Esophagus squamous epithelium (tissue), 5 donors: ENCODE results near the gene CNTN4. TPM values are rescaled to one million over a fixed set of nuclear protein-coding genes. Genes with fewer than 3 reads are reported as not detected.

Experiments used
- DNase-seq: peaks from one replicate; lab custom pipeline; 2025; lab: John Stamatoyannopoulos, UW
- H3K27ac ChIP-seq, 4 donors: fragments of 200-600 bp; sonication (generic); one replicate each; pipeline ENCODE4 v1.5.1; 2016 to 2019; ENCODE audit warnings: mild to moderate bottlenecking in 1 of 4
- H3K27me3 ChIP-seq, 4 donors: fragments of 200-600 bp; sonication (generic); 1 replicate in 3 of 4; 2 replicates in 1 of 4; pipeline versions ENCODE4 v1.5.1 to v1.6.0; 2017 to 2021; ENCODE audit warnings: antibody characterized with exemption in 1 of 4
- H3K36me3 ChIP-seq, 3 donors: fragments of 200-600 bp; sonication (generic); one replicate each; pipeline ENCODE4 v1.5.1; 2016 to 2019
- H3K4me1 ChIP-seq, 3 donors: fragments of 200-600 bp; sonication (generic); one replicate each; pipeline ENCODE4 v1.5.1; 2017 to 2019
- H3K4me3 ChIP-seq, 4 donors: fragments of 200-600 bp; sonication (generic); 1 replicate in 3 of 4; 2 replicates in 1 of 4; pipeline ENCODE4 v1.5.1; 2016 to 2019; ENCODE audit warnings: mild to moderate bottlenecking in 2 of 4, moderate library complexity in 1 of 4
- H3K9me3 ChIP-seq, 3 donors: fragments of 200-600 bp; sonication (generic); one replicate each; pipeline ENCODE4 v1.5.1; 2016 to 2019
- POLR2A ChIP-seq, 4 donors: fragments of 450-650 bp; IDR thresholded peaks; one replicate each; pipeline ENCODE4 v1.6.1; 2017; ENCODE audit warnings: antibody characterized with exemption in 4 of 4, mild to moderate bottlenecking in 4 of 4, moderate library complexity in 3 of 4
- WGBS, 2 donors: methylation state at CpG; one replicate each; pipeline ENCODE4 v1.1.5; 2018; 5-methylcytosine and 5-hydroxymethylcytosine counted together
- intact Hi-C: fragments of 100-400 bp; cut with DNase I; formaldehyde crosslinking; loops from one replicate; pipeline ENCODE4 v1.15.0; 2022
- total RNA-seq, 4 donors: library from RNA; depleted of rRNA; stranded (reverse); fragments of >200 nt; gene quantifications; one replicate each; pipeline ENCODE4 v1.1.0, GENCODE V29; 2016
- TF ChIP-seq, protein P1 (sequence below), 6 experiments: fragments of 450-650 bp in 4 of 6; fragments of 200-600 bp in 2 of 6; sonication (generic) in 2 of 6; IDR thresholded peaks; one replicate each; pipeline ENCODE4 v1.5.1; 2016 to 2019; ENCODE audit warnings: antibody characterized with exemption in 6 of 6, mild to moderate bottlenecking in 4 of 6, moderate library complexity in 4 of 6
- donor health status: DM: yes; HTN: yes; CAD: no.

The CNTN4 gene
- total RNA-seq, 4 donors from 2014 or later, result 0.31 to 8.5 (median 3.5) TPM

DNA sequence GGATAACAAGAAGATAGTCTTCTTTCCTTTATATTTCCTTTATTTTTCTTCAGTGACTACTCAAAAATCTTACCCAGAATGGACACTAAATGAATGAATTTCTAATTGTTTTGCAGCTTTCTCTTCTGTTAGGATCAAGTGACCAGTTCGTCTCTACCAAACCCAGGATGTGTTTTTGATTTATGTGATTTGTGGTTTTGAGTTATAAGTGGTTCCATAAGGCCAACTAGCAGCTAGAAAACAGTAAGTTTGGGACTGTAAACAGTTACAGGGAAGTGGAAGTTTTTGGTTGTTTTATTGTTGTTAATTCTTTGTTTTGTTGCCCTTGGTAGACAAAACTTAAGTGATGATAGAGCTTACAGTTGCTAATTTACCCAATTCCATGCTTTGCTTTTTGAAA, 555.0 kb downstream of the CNTN4 start:
- H3K36me3 ChIP-seq, result no peaks in the 10 kb centered on the region
- no peaks in the 10 kb centered on the region for H3K4me1 ChIP-seq
- no peaks in the 10 kb centered on the region for H3K27me3 ChIP-seq
- no peak for DNase-seq
- 35 to 53% methylated on average over 1 of the region's 1 CpG for WGBS, 2 donors
- H3K9me3 ChIP-seq, result no peaks in the 10 kb centered on the region
- no peak overlapping the region for H3K4me3 ChIP-seq
- intact Hi-C loops, result no loop called here
- H3K27ac ChIP-seq, result no peak overlapping the region
- TF ChIP-seq, protein P1, sequence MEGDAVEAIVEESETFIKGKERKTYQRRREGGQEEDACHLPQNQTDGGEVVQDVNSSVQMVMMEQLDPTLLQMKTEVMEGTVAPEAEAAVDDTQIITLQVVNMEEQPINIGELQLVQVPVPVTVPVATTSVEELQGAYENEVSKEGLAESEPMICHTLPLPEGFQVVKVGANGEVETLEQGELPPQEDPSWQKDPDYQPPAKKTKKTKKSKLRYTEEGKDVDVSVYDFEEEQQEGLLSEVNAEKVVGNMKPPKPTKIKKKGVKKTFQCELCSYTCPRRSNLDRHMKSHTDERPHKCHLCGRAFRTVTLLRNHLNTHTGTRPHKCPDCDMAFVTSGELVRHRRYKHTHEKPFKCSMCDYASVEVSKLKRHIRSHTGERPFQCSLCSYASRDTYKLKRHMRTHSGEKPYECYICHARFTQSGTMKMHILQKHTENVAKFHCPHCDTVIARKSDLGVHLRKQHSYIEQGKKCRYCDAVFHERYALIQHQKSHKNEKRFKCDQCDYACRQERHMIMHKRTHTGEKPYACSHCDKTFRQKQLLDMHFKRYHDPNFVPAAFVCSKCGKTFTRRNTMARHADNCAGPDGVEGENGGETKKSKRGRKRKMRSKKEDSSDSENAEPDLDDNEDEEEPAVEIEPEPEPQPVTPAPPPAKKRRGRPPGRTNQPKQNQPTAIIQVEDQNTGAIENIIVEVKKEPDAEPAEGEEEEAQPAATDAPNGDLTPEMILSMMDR (IDR thresholded peaks at IDR 0.05), result no peak
- no peak for TF ChIP-seq POLR2A (IDR thresholded peaks at IDR 0.05)

DNA sequence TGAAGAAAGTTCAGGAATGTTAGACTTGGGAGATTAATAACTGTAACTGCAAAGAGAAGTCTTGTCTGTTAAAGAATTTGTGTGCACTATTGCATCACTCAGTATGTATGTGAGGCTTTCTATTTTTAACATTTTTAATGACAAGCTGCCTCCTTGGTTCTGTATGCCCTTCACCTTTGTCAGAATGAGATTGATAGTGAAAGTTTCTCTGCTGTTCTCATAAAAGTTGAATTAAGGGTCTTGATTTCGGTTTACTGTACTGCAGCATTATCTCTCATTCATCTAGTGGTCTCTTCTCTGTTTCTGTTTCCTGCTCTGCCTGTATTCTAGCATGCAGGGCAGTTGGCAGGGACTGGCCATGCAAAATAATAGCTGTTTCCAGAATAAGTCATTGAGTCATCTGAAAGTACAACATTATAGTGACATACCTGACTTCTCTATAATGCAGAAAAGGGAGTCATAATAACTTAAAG, 556.6 kb downstream of the CNTN4 start:
- no peaks in the 10 kb centered on the region for H3K9me3 ChIP-seq
- H3K27me3 ChIP-seq, result no peaks in the 10 kb centered on the region
- intact Hi-C loops, result no loop called here
- no peak for DNase-seq
- no peak for TF ChIP-seq POLR2A (IDR thresholded peaks at IDR 0.05)
- TF ChIP-seq, protein P1 (IDR thresholded peaks at IDR 0.05), result no peak
- H3K4me1 ChIP-seq, result no peaks in the 10 kb centered on the region
- 21 to 56% methylated on average over 1 of the region's 1 CpG for WGBS, 2 donors
- H3K36me3 ChIP-seq, result no peaks in the 10 kb centered on the region
- H3K4me3 ChIP-seq, result no peak overlapping the region
- no peak overlapping the region for H3K27ac ChIP-seq

- Histone ChIP-seq H3K9me3 (no peaks in the 10 kb centered on the region), H3K27ac (no peak overlapping the region), H3K27me3 (no peaks in the 10 kb centered on the region), H3K36me3 (no peaks in the 10 kb centered on the region), H3K4me1 (no peaks in the 10 kb centered on the region), H3K4me3 (no peak overlapping the region)
- intact Hi-C loops, result no loop called here
- DNase-seq, result no peak
- TF ChIP-seq, protein P1 (IDR thresholded peaks at IDR 0.05), result no peak
- TF ChIP-seq POLR2A (IDR thresholded peaks at IDR 0.05), result no peak
- WGBS, 2 donors, result 50 to 65% methylated on average over 10 of the region's 10 CpGs
These were observed 558.4 kb downstream of the CNTN4 start for GRCh38 chr3:2656806-2657777.

DNA sequence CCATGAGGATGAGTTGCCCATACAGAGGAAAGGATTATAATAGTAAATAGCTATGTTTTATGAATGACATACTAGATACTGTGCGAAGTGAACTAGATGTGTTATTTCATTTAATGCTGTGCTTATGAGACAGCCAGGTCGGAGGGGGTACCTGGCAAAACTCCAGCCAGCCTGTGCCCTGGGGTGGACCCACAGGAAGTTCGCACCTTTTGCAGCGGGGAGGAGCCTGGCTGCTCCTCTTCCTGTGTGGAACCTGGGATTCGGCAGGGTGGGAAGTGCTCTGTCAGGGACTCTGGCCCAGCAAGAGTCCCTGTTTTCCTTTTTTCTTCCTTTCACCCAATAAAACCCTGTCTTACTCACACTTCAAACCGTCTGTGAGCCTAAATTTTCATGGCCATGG, 559.3 kb downstream of the CNTN4 start:
- intact Hi-C loops, result no loop called here

More for the DNA sequence above, 559.3 kb downstream of the CNTN4 start:
- TF ChIP-seq, protein P1 (IDR thresholded peaks at IDR 0.05), result no peak
- TF ChIP-seq POLR2A (IDR thresholded peaks at IDR 0.05), result no peak
- Histone ChIP-seq H3K9me3 (no peaks in the 10 kb centered on the region), H3K27ac (no peak overlapping the region), H3K4me3 (no peak overlapping the region), H3K4me1 (no peaks in the 10 kb centered on the region), H3K27me3 (no peaks in the 10 kb centered on the region), H3K36me3 (no peaks in the 10 kb centered on the region)
- DNase-seq, result no peak
- WGBS, 2 donors, result 81 to 88% methylated on average over 5 to 6 of the region's 6 CpGs
